DMS 273 treated with DMSO at 0.1 percent for 48 hours (cell line): ENCODE data around the gene DNAI1.
A peak's percentile ranks its signal among the peaks of the same experiment; 100 is the strongest.

Source experiments
- DNase-seq: peaks from one replicate; lab custom pipeline; 2025; lab: John Stamatoyannopoulos, UW

Gene DNAI1

GRCh38 chr9:34491596-34491995 is 33.0 kb downstream of the DNAI1 start:
- no peak for DNase-seq

DNA sequence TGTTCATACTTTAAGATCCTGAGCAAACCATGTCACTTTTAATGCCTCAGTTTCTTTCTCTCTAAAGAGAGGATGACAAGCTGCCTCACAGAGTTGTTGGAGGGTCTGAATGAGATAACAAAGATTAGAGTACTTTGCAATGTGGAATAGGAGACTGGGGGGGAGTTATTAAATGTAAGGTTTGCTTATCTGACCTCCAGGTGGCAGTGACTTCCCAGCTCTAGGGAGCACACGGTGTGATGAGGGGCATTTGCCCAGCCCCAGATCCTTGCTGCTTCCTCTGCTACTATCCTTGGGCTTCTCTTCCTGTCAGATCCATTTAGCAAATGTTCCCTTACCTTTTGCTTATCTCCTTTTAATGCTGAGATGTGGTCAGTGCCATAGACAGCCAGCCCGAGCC is 33.4 kb downstream of the DNAI1 start:
- DNase-seq = no peak

DNA sequence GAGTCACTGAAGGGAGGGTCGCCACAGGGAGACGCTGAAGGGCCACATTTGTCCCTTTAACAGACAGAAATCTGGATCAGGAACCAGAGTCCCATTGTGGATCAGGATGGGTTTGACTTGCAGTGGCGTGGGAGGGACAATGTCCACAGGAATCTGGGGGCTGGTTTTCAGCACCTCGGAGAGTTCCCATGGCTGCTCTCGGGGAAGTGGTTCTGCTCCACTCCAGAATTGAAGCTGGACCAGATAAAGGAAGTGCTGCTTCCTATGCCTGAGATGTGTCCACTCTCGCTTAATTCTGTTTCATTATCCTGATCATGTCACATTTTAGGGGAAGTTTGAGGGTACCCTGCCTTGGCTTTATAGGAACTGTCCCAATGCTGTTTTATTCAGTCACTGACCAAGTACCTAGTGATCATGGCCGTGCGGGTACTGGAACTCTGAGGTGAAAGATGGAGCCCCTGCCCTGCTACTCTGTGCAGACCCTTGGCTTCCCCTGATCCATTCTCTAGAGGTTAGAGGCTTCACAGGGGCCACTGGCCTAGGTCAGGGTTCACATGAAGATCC is 35.4 kb downstream of the DNAI1 start:
- DNase-seq = no peak

GRCh38 chr9:34496149-34496712 is 37.6 kb downstream of the DNAI1 start:
- no peak for DNase-seq

DNA sequence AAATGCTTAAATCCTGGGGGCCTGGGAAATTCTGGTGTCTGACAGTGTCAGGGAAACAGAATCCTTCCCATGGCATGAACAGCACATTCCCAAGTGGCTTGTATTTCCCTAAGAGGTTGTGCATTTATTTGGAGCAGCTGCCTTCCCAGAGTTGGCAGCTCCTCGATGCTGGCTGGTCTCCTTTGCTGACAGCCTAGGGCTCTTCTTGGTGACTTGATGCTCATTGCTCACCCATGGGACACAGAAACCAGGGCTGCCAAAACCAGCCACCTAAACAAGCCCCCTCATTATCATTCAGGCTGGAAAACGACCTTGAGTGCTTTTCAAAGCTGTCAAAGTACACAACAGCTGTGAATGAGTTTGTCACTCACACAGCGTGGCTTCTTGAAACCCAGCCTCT is 39.9 kb downstream of the DNAI1 start:
- DNase-seq = no peak

- DNase-seq = no peak
Observed at GRCh38 chr9:34499076-34499475, 40.5 kb downstream of the DNAI1 start.

- peak; percentile 15 for DNase-seq
Observed at GRCh38 chr9:34500623-34501267, 42.1 kb downstream of the DNAI1 start.

DNA sequence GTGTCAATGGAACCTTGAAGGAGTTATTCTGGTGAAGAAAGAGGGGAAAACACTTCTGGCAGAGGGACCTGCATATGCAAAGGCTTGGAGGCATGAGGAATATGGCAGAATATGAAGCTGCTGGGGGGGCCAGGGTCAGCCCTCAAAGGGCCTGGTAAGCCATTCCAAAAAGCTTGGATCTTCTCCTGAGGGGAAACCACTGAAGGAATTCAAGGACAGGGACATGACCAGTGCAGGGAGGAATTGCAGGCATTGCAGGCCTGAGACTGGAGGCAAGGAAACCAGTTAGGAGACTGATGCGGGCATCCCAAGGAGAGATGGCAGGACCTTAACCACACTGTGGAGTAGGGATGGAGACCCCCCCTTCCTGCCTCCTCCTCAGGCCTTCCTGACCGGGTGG is 42.8 kb downstream of the DNAI1 start:
- no peak for DNase-seq

DNA sequence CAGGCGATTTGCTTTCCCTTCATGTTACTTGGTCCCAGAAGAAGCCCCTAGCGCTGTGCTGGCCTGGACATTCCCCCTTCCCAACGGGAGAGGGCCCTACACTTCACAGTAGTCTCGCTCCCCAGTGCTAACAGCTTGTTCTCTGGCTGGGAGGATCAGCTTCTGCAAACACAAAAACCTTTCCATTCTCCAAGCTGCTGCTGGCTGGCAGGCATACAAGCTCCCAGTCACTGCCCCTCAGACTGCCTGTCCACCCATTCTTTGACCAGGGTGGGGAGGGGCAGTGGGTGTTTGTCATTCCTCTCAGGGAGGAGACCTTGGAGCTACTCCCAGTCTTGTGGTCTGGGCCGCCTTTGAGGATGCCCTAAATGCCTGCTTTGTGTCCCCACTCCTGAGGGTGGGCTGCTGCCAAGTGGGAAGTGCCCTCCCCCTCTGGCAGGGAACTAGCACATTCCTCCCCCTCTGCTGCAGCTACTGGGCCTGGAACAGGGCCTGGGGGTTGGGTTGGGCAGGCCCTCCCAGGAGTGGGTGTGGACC is 43.4 kb downstream of the DNAI1 start:
- DNase-seq = no peak

DNA sequence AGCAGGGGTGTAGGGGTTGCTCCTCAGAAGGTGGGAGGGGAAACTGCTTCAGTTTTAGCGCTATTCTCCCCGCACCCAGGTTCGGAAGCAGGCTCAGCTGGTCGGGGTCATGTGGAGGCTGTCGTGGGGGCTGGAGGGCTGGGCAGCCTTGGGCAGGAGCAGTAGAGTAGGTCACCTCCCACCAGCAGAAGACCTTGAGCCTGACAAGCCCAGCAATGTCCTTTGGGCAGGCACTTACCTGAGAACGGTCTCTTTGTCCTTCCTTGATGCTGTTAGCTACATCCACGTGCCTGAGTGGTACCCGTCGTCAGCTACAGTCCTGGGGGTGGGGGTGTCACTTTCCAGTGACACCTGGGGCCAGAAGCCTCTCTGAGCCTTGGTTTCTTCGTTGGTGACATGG is 43.9 kb downstream of the DNAI1 start:
- DNase-seq = no peak

GRCh38 chr9:34502891-34503290 is 44.3 kb downstream of the DNAI1 start:
- DNase-seq = no peak

GRCh38 chr9:34503406-34503805 is 44.8 kb downstream of the DNAI1 start:
- no peak for DNase-seq

DNA sequence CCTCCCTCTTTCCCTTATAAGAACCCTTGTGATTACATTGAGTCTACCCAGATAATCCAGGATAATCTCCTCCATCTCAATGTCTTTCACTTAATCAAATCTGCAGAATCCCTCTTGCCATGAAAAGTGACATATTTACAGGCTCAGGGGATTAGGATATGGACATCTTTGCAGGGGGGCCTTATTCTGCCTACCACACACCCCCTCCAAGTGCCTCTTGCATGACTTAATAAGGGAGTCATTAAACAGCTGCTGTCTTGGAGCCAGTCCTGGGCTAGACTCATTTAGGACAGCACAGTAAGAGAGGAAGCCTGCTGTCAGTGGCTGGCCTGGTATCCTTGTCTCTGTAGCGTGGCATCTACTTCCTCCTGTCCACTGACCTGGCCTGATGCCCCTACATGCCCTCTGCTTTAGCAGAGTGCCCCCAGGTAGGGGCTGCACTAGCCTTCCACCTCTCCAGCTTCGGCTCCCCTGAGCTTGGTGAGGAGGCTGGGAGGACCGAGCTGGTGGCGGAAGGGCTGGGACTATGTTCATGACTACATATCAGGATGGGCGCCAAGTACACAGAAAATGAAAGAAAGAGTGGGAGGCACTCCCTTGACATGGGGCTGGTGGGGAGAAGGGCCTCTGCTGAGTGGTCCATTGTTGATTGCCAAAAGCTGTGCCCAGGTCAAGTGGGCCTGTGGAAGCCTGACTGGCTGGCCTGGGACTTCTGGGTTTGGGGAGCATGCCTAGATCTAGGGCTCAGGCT is 46.9 kb downstream of the DNAI1 start:
- no peak for DNase-seq

- no peak for DNase-seq
Observed at GRCh38 chr9:34506623-34507022, 48.0 kb downstream of the DNAI1 start.

DNA sequence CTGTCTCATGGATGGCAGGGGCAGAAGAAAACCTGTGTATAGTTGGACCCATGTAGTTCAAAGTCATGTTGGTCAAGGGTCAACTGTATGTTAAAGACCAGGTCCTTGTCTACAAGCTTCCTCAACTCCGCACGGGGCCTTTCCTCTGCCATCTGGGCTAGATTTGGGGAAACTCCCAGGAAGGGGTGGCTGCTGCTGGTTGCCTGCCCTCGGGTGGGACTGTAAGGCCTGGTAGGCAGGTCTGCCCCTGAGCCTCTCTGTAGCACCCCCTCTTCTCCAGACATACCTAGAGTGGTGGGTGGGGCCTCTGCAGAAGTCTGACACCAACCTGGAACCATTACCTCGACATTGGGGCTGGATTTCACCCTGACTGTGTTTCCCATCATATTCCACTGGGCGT is 49.0 kb downstream of the DNAI1 start:
- DNase-seq = no peak

GRCh38 chr9:34507966-34508365 is 49.4 kb downstream of the DNAI1 start:
- DNase-seq = no peak

DNA sequence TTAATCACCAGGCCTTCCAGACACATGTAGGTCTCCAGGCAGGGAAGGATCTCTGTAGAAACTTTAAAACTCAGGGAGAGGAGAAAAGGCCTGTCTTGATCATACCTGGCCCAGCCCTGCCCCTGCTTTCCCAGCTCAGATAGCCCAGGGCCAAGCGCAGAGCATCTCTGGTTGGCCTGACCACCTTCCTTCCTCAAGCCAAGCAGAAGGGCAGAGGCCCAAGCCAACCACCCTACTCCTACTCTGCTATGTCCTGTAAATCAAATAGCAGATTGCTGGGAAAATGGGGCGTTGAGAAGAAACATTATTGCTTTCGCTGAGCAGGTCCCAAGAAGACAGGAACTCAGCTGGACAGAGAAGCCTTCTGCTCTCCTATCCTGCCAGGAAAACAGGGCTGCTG is 49.9 kb downstream of the DNAI1 start:
- DNase-seq = no peak

DNA sequence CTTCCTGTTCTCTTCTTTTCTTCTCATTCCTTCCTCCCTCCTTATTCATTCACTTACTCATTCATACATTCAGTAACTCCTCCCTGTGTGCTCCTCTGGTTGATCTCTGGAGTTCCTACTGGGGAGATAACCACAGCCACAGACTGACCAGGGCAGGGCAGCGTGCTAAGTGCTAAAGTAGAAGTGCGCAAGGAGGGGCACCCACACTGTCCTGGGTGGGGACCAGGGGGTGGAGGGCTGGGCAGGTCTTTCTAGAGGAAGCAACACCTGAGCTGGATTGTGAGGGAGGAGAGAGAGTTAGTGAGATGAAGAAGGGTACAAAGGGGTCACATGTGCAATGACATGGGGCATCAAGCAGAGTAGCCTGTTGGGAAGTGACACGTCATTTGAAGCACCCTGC is 50.3 kb downstream of the DNAI1 start:
- DNase-seq = no peak

GRCh38 chr9:34510497-34511468 is 52.2 kb downstream of the DNAI1 start:
- DNase-seq = no peak

- DNase-seq = no peak
Observed at GRCh38 chr9:34512131-34513078, 53.8 kb downstream of the DNAI1 start.
